Endometrial microvascular endothelial cells (primary cell): ENCODE results near the gene HTRA3. TPM values are rescaled to one million over a fixed set of nuclear protein-coding genes. Genes with fewer than 3 reads are reported as not detected.

Experiments used
- in situ Hi-C: cut with HindIII; loops from 2 replicates; pipeline ENCODE4 v1.10.0; 2017; ENCODE audit warnings: low sequenced_read_pairs, low pct_unique_long_range_greater_than_20kb; ENCODE audit errors: inconsistent ontology term
- total RNA-seq: library from RNA; depleted of rRNA; stranded (reverse); fragments of >200 nt; gene quantifications from one replicate; pipeline ENCODE4 v1.2.3, GENCODE V29; 2015; ENCODE audit errors: inconsistent ontology term

HTRA3 gene
- total RNA-seq, 1 donor from 2014 or later: 1.3 TPM

DNA sequence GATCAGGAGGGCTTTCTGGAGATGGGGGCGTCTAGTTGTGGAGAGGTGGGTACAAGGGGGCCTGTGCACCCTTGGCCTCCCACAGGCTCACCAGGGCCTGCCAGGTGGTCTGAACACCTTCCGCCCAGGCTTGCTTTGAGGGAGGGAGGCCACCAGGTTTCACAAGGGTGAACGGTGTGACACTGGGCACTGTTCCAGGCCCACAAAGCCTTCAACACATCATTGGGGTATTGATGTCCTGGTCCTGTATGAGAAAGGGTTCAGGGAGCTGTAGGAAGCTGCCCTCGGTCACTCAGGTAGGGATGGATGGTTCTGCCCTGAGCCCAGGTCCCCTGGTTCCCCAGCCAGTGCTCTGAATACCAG, 6.0 kb downstream of the HTRA3 start:
- in situ Hi-C loops: no loop called here

DNA sequence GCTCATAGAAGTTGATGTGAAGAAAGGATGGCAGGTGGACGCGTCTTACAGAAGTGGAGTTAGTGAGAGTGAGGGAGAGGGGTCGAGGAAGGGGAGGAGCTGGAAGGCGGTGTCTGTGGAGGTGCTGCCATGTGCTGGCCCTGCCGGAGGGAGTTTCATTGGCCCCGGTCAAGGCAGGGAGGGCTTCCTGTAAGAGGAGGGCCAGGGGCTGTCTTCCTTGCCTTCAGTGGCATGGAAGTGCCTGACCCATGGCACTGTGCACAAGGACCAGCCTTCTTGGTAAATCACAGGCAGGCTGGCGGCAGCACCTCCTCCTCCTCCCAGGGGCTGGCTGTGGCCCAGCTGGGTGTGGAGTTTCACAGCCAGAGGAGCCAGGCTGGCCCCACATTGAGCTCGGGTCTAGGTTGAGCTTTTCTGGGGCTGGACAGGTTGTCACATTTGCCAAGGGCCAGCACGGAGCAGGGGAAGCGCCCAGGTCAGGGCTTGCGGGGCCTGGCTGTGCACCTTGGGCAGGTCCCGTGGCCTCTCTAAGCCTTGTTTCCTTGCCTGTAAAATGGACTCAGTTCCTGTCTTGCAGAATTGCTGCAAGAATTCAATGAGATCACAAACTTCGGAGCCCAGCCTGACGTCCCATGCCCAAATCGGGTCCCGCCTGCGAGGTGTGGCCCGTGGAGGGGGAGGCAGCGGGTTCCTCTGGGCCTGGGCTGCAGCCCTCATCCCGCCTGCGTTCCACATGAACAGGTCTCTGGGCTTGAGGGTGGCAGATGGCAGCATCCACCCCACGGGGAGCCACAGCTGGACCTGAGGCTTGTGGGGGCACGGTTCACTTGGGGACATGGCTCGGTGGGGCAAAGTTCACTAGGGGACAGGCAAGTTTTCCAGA, 7.0 kb downstream of the HTRA3 start:
- in situ Hi-C loops: no loop called here

DNA sequence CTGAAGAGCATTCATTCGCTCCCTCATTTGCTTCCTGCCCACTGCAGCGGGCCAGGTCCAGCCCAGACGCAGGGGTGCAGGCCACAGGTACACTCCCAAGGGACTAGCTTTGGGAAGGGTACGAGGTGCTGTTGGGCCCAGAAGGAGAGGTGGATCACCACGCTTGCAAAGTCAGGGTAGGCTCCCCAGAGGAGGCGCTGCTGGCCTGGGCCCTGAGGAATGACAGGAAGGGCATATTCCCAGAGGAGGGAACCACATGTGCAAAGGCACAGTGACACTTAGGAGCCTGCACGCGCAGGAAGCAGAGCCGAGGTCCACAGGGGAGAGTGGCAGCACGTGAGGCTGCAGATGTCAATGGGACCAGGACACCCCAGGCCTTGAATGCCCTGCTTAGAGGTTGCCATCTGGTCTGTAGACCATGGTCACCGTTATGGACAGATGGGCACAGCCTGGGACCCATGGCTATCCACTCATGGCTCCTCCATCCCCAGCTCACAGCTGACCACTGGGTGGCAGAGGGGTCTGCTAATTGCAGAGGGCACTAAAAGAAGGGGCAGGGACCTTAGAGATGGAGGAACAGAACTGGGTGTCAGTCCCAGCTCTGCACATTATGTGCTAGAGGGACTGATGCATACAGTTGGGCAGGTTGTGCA, 7.9 kb downstream of the HTRA3 start:
- in situ Hi-C loops: no loop called here

DNA sequence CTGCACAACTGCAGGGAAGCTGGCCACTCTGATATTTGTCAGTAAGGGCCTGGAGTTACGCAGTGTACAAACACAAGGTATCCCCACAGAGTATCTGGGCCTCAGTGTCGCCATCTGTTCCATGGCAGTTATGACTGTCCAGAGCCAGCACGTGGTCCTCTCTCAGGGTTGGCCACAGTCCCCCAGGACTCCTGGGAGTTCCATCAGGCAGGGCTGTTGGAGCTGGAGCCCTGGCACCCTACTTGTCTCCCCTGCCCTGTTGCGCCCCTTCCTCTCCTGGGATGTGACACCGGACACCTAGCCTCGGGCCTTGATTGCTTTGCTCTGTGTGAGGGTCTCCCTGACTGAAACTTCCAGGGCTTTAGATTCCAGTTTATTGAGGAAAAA, 8.4 kb downstream of the HTRA3 start:
- in situ Hi-C loops: no loop called here

DNA sequence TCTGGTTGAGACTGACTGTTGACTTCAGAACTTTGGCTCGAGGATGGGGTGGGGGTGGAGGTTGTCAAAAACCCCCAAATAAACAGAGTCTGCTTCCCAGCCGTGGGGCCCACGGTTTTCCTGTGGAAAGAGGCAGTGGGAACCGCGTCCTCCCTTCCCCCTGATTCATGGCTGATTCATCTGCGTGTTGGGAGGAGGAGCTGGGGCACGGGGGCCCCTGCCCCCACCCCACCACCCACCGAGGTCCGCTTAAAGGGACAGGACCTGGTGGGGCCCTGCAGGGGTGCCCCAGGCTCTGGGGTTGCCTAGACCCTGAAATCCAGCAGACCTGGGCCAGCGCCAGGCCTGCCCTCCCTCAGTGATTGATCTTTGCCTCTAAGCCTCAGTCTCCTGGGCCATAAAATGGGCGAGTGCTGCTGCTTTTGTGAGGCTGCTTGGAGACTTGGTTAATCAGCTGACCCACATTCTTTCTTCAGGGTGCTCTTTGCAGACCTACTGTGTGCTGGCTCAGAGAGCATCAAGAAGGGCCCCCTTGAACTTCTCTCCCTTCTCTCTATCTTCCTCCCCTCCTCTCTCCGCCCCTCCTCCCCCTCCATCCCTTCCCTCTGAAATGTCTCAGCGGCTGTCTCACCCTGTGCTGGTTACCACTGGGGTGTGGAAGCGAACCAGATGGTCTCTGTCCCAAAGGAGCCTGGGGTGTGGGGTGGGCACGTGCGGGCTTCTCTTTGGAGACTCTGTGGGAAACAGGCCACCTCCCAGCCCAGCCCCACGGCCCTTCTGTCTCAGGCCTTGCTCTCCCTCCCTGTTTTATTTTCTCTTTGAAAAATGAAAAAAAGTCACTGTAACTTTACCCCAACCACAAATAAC, 9.1 kb downstream of the HTRA3 start:
- in situ Hi-C loops: no loop called here

DNA sequence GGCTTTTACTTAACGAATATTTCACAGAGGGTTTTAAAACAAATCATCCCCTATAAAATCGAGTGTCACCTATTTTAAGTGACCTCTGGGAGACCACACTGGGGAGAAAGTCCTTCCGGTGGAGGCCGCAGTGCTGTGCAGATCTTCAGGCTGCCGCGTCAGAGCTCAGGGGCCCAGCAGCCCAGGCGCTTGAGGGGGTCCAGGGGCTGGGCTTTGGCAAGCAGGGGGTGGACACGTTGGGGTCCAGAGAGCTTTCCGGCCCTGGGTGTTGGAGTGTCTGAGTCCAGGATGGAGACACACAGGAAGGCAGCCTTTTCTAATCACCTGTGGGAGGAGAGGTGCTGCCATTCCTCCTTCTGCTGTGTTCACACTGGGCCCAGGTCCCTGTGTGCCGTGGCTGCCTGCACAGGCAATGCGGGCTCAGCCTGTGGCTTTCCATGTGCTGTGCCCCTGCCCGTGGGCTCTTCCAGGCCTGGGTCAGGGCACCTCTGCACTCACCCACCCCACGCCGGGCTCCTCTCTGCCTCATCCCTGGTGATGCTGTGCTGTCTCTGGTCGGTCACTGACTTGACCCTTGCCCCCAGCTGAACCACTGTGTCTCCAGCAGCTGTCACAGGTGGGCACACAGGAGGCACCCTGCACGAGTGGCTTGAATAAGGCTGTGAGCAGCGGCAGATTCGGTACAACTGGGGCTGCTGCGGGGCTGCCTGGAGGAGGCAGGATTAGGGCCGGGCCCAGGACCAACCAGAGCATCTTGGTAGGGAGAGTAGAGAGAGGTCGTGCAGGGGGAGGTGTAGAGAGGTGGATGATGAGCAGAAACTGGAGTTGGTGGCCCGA, 10.0 kb downstream of the HTRA3 start:
- in situ Hi-C loops: no loop called here

DNA sequence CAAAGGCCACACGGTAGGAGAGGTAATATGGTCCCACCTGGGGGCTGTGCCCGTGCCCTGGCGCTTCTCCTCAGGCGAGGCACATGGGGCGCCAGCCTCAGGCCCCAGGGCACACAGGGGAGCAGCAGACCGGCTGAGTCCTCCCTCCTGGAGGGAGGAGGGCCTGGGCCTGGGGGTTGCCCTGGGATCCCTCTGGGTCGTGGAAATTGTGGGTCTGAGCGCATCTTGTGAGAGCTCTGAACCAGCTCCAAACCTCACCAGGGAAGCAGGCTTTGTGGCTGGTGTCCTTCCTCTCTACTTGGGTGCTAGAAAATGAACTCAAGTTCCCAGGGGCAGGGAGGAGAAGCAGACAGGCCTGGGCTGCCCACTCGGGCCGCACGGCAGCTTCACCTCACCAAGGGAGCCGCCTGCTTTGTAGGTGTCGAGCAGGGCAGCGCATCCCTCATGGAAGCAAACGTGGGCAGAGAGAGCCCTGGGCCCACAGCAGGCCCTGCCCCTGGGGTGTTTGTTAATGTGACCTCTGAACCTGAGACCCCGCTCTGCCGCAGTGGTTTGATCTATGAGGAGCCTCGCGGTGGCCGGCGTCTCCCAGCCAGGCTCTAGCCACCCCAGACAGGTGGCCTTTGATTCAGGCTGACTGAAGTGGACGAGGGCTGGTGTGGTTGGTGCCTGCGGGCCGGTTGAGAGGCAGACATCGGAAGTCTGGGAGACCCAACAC, 10.8 kb downstream of the HTRA3 start:
- in situ Hi-C loops: no loop called here

DNA sequence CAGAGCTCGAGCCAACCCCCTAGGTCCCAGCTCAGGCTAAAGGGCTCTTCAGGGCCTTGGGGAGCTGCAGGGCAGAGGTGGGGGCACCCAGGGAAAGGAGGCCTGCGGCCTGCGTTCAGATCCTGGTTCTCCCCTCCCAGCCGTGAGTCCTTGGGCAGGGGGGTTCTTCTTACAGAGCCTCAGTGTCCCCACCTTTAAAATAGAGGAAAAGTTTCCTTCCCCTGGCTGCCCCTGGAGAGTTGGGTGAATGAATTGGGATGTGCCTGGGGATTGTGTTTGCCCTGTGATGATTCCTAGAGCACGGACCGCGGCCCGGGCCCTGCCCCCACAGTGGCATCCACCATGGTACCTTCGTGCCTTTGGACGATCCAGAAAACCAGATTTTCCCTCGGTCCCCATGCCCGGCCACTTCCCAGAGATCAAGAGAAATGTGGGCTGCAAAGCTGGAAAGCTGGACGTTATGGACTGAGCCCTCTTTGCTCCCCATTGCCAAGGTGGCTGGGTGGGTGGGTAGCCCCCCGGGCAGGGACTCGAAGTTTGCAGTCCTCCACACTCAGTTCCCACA, 11.4 kb downstream of the HTRA3 start:
- in situ Hi-C loops: no loop called here

DNA sequence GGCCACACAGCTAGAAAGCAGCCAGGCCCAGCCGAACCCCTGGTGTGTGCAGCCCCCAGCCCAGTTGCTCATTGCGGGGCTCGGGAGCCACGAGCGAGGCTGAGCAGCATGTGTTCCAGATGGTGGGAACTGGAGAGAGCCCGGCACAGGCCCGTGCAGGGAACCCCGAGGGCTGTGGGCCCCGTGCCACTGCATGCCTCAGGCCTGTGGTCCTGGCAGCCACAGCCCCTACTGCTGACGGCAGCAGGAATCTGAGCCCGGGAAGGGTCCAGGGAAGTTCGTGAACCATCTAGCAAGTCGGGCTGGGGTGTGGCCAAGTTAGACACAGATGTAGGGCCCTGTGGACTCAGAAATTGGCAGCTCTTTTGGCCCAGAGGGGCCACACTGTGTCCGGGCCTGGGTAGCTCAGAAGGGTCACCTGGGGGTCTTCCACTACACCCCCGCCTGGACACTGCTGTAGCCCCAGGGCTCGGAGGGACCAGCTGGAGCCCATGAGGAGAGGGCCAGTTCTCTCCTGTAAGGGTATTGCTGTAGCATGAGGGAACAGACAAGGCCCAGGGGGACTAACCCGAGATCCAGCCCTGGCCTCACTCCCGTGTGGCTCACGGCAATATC, 12.1 kb downstream of the HTRA3 start:
- in situ Hi-C loops: no loop called here

DNA sequence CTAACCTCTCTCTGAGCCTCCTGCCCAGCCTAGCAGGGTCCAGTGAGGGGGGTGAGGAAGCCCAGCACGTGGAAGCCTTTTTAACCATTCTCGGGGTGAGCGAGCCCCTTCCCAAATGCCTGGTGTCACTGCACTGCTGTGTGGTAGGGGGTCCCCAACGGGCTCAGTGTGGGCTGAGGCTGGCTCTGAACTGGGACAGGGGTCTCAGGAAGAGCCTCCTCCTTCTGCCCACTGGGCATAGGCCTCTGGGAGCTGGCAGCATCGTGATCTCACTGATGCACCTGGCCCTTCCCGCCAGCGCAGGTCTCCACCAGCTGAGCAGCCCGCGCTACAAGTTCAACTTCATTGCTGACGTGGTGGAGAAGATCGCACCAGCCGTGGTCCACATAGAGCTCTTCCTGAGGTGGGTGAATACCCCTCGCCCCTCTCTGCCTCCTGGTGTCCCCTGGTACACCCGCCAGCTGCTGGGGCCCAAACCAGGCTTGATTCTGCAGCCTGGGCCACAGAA, 12.6 kb downstream of the HTRA3 start:
- in situ Hi-C loops: no loop called here

DNA sequence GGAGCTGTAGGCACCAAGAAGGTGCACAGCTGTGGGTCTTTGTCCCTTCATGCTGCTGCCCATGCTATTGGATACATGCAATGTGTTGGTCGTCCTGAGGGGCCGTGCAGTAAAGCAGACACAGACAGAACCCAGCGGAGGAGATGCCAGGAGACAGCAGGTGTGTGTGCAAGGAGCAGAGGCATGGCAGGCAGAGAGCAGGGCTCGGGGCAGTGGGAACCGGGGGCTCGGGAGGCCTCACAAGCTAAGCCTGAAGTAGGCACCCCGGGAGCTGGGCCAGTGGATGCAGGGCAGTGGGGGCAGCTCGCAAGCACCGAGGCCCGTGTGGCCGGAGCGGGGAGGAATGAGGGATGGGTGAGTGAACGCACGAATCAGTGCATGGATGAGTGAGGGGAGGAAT, 13.2 kb downstream of the HTRA3 start:
- in situ Hi-C loops: no loop called here

DNA sequence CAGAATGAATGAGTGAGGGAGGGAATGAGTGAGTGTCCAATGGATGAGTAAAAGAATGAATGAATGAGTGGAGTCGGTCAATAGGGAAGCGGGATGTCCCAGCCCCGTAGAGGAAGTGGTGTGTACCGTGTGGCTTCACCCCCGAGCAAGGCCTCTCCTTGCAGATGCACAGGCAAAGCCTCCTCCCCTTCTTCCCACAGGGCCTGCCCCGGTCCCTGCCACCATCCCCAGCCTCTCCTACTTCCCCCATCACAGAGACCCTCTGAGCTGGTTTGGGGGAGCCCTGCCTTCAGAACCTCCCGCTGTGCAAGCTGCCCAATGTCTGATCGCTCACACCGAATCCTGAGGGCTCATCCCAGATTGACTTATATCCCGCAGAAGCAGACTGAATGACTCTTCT, 13.6 kb downstream of the HTRA3 start:
- in situ Hi-C loops: no loop called here

DNA sequence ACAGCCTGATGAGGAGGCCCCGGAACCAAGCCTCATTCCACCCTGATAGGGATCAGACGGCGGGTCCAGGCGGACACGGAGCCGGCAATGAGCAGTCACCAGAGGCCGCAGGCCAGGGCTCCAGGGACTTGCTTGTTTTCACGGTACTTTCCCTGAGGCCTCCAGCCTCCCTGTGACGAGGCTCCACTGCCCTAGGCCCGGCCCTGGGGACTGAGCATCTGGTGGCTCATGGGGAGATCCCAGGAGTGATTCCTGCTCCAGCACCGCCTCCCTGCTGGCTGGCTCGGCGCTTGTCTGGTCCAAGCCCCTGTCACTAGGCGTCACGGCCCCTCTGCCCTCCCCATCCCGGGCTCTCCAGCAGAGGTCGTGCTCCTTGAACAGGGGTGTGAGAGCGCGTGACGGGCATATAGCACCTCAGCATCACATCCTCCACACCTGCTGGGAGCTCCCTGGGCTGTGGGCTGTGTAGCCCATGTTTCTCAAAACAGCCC, 14.1 kb downstream of the HTRA3 start:
- in situ Hi-C loops: no loop called here

DNA sequence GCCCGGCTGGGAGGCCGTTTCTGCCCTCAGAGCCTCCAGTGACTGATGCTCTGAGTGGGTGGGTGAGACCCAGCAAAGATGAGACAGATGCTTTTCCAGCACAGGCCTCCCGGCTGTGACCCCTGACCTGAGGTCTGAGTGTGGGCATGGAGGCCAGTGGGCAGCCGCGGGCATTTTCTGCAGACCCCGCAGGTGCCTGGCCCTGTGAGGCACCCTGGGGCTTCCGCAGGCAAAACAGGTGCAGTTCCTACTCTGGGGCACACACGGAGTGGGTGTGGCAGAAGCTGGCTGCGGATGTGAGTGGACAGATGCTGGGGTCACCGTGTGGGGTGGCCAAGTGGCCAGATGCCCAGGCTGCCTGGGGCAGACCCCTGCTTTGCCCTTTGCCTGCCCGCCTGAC, 14.8 kb downstream of the HTRA3 start:
- in situ Hi-C loops: no loop called here

DNA sequence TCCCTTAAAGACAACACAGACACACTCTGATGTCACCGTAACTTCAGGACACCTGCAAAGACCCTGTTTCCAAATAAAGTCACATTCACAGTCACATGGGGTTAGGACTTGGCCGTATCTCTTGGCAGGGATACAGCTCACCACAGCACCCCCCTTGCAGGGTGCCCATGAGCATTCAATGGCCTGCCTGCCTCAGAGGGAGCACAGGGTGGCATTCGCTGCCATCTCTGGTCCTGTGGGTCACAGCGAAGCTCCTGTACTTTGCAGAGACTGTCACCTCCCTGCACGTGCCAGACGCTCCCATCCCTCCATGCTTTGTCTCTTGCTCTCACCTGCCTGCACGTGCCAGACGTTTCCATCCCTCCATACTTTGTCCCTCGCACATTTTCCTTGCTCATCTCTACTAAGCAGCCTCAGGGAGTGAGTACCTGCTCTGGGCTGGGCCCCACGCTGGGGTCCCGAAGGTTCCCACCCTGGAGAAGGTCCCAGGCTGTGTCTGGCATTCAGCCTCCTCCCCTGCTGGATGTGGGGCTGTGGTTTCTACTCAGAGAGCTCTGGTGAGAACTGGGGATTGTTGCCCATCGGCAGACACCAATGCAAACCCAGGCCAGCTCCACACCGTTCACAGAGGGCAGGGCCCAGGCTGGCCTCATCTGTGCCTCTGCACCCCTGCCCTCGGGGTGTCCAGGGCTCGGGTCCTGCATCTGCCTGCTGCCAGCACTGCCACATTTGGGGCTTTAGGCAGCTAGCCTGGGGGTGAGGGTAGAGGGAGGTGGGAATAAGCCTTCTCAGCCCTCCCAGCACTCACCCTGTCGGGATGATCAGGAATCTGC, 15.8 kb downstream of the HTRA3 start:
- in situ Hi-C loops: no loop called here

DNA sequence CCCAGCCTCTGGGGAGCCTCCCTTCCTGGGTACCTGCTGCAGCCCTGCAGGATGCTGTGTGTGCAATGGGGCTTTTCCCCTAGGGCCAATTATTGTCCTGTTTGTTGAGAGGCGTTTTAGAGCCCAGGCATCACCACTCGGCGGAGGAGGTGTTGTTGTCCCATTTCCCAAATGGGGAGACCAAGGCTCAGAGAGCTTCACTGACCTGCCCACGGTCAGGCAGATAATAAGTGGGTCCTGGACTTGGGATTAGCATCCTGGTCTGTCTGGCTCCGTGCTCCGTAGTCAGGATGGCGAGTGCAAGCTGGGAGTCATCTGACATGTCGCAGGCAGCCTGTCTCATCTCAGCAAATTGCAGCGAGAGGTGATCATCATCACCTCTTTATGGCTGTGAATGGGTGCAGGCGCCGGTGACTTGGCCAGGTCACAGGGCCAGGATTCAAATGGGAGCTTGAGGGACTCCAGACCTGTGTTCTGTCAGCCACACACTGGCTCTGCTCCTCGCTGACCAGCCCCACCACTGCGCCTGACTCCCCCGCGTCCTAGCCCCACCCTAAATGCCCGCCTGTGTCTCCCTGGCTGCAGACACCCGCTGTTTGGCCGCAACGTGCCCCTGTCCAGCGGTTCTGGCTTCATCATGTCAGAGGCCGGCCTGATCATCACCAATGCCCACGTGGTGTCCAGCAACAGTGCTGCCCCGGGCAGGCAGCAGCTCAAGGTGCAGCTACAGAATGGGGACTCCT, 16.6 kb downstream of the HTRA3 start:
- in situ Hi-C loops: no loop called here
